Trophoblast cell (in vitro differentiated cells and primary cell): ENCODE measurements around the gene MBTPS1.

Experiments
- DNase-seq, 2 donors: peaks; one replicate each; pipeline ENCODE4 v3.0.0-alpha.2; 2016
- H2AFZ ChIP-seq: 2 replicates; pipeline ENCODE4 v1.6.1; 2013; ENCODE audit warnings: low read length, moderate library complexity, mild to moderate bottlenecking; ENCODE audit not compliant: insufficient read depth, poor library complexity
- H2AK5ac ChIP-seq: 2 replicates; pipeline ENCODE4 v1.6.1; 2013; ENCODE audit warnings: mild to moderate bottlenecking, low read length
- H2BK120ac ChIP-seq: 2 replicates; pipeline ENCODE4 v1.6.1; 2013; ENCODE audit warnings: low read length, mild to moderate bottlenecking, moderate library complexity; ENCODE audit not compliant: insufficient read depth, poor library complexity
- H2BK12ac ChIP-seq: 2 replicates; pipeline ENCODE4 v1.6.1; 2013; ENCODE audit warnings: mild to moderate bottlenecking, low read length, moderate library complexity
- H2BK5ac ChIP-seq: 2 replicates; pipeline ENCODE4 v1.6.1; 2013; ENCODE audit warnings: low read length, low read depth, moderate library complexity, mild to moderate bottlenecking; ENCODE audit not compliant: poor library complexity
- H3K14ac ChIP-seq: 2 replicates; pipeline ENCODE4 v1.6.1; 2013; ENCODE audit warnings: mild to moderate bottlenecking, low read length
- H3K18ac ChIP-seq: 2 replicates; pipeline ENCODE4 v1.6.1; 2013; ENCODE audit warnings: mild to moderate bottlenecking, low read length
- H3K23ac ChIP-seq: 2 replicates; pipeline ENCODE4 v1.6.1; 2013; ENCODE audit warnings: low read length
- H3K27ac ChIP-seq: 2 replicates; pipeline ENCODE4 v1.5.1; 2013; ENCODE audit warnings: low read depth, mild to moderate bottlenecking, inconsistent platforms, low read length, moderate library complexity
- H3K27me3 ChIP-seq: 2 replicates; pipeline ENCODE4 v1.6.1; 2013; ENCODE audit warnings: inconsistent platforms, mild to moderate bottlenecking, low read length, moderate library complexity; ENCODE audit not compliant: insufficient read depth
- H3K36me3 ChIP-seq, 2 experiments: 1 replicate in 1 of 2; 2 replicates in 1 of 2; pipeline ENCODE4 v1.6.1; 2013; ENCODE audit warnings: low read length in 2 of 2, mild to moderate bottlenecking in 2 of 2, moderate library complexity in 1 of 2; ENCODE audit not compliant: insufficient read depth in 2 of 2, control insufficient read depth in 1 of 2
- H3K4ac ChIP-seq: 2 replicates; pipeline ENCODE4 v1.6.1; 2013; ENCODE audit warnings: low read depth, mild to moderate bottlenecking, low read length, moderate library complexity
- H3K4me1 ChIP-seq, 2 experiments: 1 replicate in 1 of 2; 2 replicates in 1 of 2; pipeline ENCODE4 v1.6.1; 2013; ENCODE audit warnings: low read length in 2 of 2, mild to moderate bottlenecking in 2 of 2, moderate library complexity in 1 of 2; ENCODE audit not compliant: insufficient read depth in 2 of 2, control insufficient read depth in 1 of 2
- H3K4me2 ChIP-seq: 2 replicates; pipeline ENCODE4 v1.6.1; 2013; ENCODE audit warnings: inconsistent platforms, mild to moderate bottlenecking, low read length, moderate library complexity
- H3K4me3 ChIP-seq: 2 replicates; pipeline ENCODE4 v1.5.1; 2013; ENCODE audit warnings: mild to moderate bottlenecking, low read depth, low read length, inconsistent platforms
- H3K79me1 ChIP-seq: one replicate; pipeline ENCODE4 v1.6.1; 2013; ENCODE audit warnings: low read length
- H3K79me2 ChIP-seq: 2 replicates; pipeline ENCODE4 v1.6.1; 2013; ENCODE audit warnings: low read length, mild to moderate bottlenecking; ENCODE audit not compliant: control insufficient read depth, insufficient read depth, poor library complexity
- H3K9ac ChIP-seq: 2 replicates; pipeline ENCODE4 v1.6.1; 2013; ENCODE audit warnings: mild to moderate bottlenecking, low read length
- H3K9me3 ChIP-seq: 2 replicates; pipeline ENCODE4 v1.6.1; 2013; ENCODE audit warnings: low read depth, mild to moderate bottlenecking, control low read depth, inconsistent platforms, low read length; ENCODE audit not compliant: insufficient read depth
- H4K12ac ChIP-seq: 2 replicates; pipeline ENCODE4 v1.6.1; 2013; ENCODE audit warnings: low read depth, mild to moderate bottlenecking, low read length, moderate library complexity
- H4K8ac ChIP-seq: 2 replicates; pipeline ENCODE4 v1.6.1; 2013; ENCODE audit warnings: low read depth, mild to moderate bottlenecking, low read length, moderate library complexity
- H4K91ac ChIP-seq: one replicate; pipeline ENCODE4 v1.6.1; 2013; ENCODE audit warnings: low read depth, mild to moderate bottlenecking, low read length, moderate library complexity
- WGBS: extraction: QIAGEN DNeasy Blood & Tissue Kit; methylation state at CpG from one replicate; pipeline ENCODE4 v1.1.7; 2013; ENCODE audit warnings: missing lambda C conversion rate; ENCODE audit not compliant: insufficient read length, insufficient coverage; ENCODE audit errors: extremely low coverage; 5-methylcytosine and 5-hydroxymethylcytosine counted together

The MBTPS1 gene

DNA sequence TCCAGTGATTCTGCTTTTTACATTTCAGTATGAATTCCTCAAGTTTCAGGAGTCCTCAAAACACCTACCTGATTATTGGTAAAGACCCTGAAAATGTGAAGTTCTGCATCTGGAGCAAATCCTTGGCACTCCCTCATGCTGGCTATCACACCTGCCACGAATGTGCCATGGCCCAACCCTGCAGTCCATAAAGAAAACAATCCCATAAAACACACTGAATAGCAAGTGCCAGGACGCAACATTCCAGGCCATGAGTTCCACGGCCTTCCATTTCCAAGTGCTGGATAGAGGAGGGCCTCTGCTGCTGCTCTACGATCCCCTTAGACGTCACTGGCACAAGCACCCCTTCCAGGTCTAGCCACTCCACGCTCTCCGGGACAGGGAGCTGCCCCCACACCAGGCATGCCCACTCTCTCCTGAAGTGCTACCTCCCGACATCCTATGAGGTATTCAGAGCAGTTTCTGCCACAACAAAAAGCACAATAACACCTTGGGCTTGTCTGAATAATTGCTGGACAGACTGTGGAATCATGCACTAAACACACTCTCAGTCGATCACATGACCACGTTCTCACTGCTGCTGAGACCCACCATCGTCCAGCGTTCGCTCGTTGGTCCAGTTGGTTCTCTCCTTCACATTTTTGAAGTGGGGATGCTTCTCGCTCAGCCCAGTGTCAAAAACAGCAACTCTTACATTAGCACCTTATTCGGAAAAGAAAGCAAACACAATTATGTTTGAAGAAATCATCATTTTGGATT is 23.4 kb downstream of the MBTPS1 start:
- no CpG with 5 or more reads among the region's 16 CpGs for WGBS
- H3K4me2 ChIP-seq, result no peak overlapping the region

GRCh38 chr16:84091460-84091859 is 25.3 kb downstream of the MBTPS1 start:
- Histone ChIP-seq H3K9ac (no peak overlapping the region), H4K91ac (no peak overlapping the region), H3K18ac (no peak overlapping the region), H3K4me2 (no peak overlapping the region), H3K4me1 (no peaks in the 10 kb centered on the region), H3K27me3 (no peaks in the 10 kb centered on the region), H3K36me3 (peaks cover 49 to 58% of the 10 kb centered on the region in 2 experiments), H3K9me3 (peaks cover 2% of the 10 kb centered on the region), H2BK5ac (no peak overlapping the region), H3K79me2 (no peaks in the 10 kb centered on the region), H2BK12ac (no peak overlapping the region), H3K14ac (no peak overlapping the region), H3K23ac (no peak overlapping the region), H4K8ac (no peak overlapping the region), H3K4ac (no peak overlapping the region), H2AK5ac (no peak overlapping the region), H3K4me3 (no peak overlapping the region), H2AFZ (no peak overlapping the region), H4K12ac (no peak overlapping the region), H3K79me1 (no peaks in the 10 kb centered on the region), H2BK120ac (no peak overlapping the region), H3K27ac (no peak overlapping the region)
- WGBS, result no CpG with 5 or more reads among the region's 10 CpGs
- DNase-seq, result no peak

More for the DNA sequence above, 23.4 kb downstream of the MBTPS1 start:
- Histone ChIP-seq H2AFZ (no peak overlapping the region), H3K79me2 (no peaks in the 10 kb centered on the region), H3K36me3 (peaks cover 44 to 52% of the 10 kb centered on the region in 2 experiments), H4K91ac (no peak overlapping the region), H3K14ac (no peak overlapping the region), H3K9ac (no peak overlapping the region), H3K27ac (no peak overlapping the region), H3K23ac (no peak overlapping the region), H3K4ac (no peak overlapping the region), H3K9me3 (no peaks in the 10 kb centered on the region), H3K79me1 (no peaks in the 10 kb centered on the region), H2AK5ac (no peak overlapping the region), H3K18ac (no peak overlapping the region), H3K4me1 (no peaks in the 10 kb centered on the region), H2BK120ac (no peak overlapping the region), H2BK12ac (no peak overlapping the region), H3K4me3 (no peak overlapping the region), H4K8ac (no peak overlapping the region), H3K27me3 (no peaks in the 10 kb centered on the region), H2BK5ac (no peak overlapping the region), H4K12ac (no peak overlapping the region)
- no peak for DNase-seq

- Histone ChIP-seq H3K14ac (no peak overlapping the region), H4K91ac (no peak overlapping the region), H4K12ac (no peak overlapping the region), H2AFZ (no peak overlapping the region), H3K79me1 (no peaks in the 10 kb centered on the region), H3K79me2 (no peaks in the 10 kb centered on the region), H2BK120ac (no peak overlapping the region), H3K27me3 (no peaks in the 10 kb centered on the region), H3K4ac (no peak overlapping the region), H3K18ac (no peak overlapping the region), H3K4me3 (no peak overlapping the region), H3K23ac (no peak overlapping the region), H3K9me3 (peaks cover 2% of the 10 kb centered on the region), H3K27ac (no peak overlapping the region), H2AK5ac (no peak overlapping the region), H3K36me3 (peaks cover 49 to 59% of the 10 kb centered on the region in 2 experiments), H4K8ac (no peak overlapping the region), H2BK12ac (no peak overlapping the region), H3K4me2 (no peak overlapping the region), H3K4me1 (no peaks in the 10 kb centered on the region), H3K9ac (no peak overlapping the region), H2BK5ac (no peak overlapping the region)
- no CpG with 5 or more reads among the region's 9 CpGs for WGBS
- DNase-seq, result no peak
Measured at GRCh38 chr16:84090211-84090610, 26.5 kb downstream of the MBTPS1 start.

GRCh38 chr16:84088695-84089395 is 27.9 kb downstream of the MBTPS1 start:
- no peak overlapping the region for H3K4ac ChIP-seq
- H2BK120ac ChIP-seq, result no peak overlapping the region
- H4K91ac ChIP-seq, result no peak overlapping the region
- H3K23ac ChIP-seq, result no peak overlapping the region
- H3K79me2 ChIP-seq, result no peaks in the 10 kb centered on the region
- H3K36me3 ChIP-seq, result peaks cover 47 to 61% of the 10 kb centered on the region in 2 experiments
- no peak overlapping the region for H3K18ac ChIP-seq
- no CpG with 5 or more reads among the region's 15 CpGs for WGBS
- H2AK5ac ChIP-seq, result no peak overlapping the region
- no peak overlapping the region for H4K8ac ChIP-seq
- no peak overlapping the region for H3K14ac ChIP-seq
- H3K4me3 ChIP-seq, result no peak overlapping the region
- no peak overlapping the region for H2AFZ ChIP-seq
- no peak overlapping the region for H3K4me2 ChIP-seq
- H3K9ac ChIP-seq, result no peak overlapping the region
- no peak overlapping the region for H4K12ac ChIP-seq
- H3K27ac ChIP-seq, result no peak overlapping the region
- no peaks in the 10 kb centered on the region for H3K79me1 ChIP-seq
- no peak overlapping the region for H2BK5ac ChIP-seq
- DNase-seq, result no peak
- peaks cover 2% of the 10 kb centered on the region for H3K9me3 ChIP-seq
- no peaks in the 10 kb centered on the region for H3K27me3 ChIP-seq
- no peak overlapping the region for H2BK12ac ChIP-seq
- H3K4me1 ChIP-seq, result no peaks in the 10 kb centered on the region
